Left kidney (tissue), 2 donors: ENCODE measurements around the gene EGFLAM. TPM values are rescaled to one million over a fixed set of nuclear protein-coding genes. Genes with fewer than 3 reads are reported as not detected.

Source experiments
- DNase-seq: peaks from one replicate; pipeline ENCODE4 v3.0.0-alpha.2; 2013
- polyA plus RNA-seq: library from polyadenylated mRNA; unstranded; fragments of 120-200 nt; gene quantifications from one replicate; pipeline ENCODE4 v1.2.1, GENCODE V29; 2013; ENCODE audit not compliant: insufficient read length

The EGFLAM gene
- polyA plus RNA-seq, 1 donor, result 10.6 TPM

DNA sequence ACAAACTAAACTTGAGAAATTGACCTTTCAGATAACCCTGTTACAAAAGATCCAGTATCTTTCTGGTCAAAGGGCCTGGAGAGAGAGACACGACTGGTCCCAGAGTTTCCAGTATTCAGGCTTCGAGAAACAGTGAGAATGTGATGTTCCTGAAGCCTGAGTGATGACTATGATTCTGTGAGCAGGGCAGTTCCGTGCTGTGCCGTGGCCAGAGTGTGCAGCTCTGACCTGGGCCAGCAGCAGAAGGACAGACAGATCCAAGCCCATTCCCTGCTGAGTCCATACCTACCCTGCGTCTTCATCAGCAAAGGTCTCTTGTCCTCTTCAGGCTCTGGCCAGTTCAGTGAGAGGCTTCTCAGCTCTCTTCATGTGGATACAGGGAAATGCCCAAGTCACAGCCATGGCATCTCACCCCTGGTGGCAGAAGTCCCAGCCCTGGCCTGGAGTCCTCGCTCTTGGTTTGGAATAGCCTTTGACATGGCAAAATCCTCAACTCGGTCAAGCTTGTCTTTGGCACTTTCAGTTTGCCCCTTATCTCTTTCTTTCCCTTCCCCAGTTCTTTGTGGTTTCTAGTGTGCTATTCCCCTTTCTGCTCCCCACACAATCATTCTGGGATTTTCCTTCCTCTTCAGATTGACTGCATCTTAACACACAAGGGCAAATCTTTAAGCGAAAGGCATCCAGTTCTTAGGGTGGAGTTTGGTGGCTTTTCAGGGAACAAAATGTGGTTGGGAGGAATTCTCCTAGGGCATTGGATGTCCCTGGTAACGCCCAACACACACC is 190.4 kb downstream of the EGFLAM start:
- no peak for DNase-seq

DNA sequence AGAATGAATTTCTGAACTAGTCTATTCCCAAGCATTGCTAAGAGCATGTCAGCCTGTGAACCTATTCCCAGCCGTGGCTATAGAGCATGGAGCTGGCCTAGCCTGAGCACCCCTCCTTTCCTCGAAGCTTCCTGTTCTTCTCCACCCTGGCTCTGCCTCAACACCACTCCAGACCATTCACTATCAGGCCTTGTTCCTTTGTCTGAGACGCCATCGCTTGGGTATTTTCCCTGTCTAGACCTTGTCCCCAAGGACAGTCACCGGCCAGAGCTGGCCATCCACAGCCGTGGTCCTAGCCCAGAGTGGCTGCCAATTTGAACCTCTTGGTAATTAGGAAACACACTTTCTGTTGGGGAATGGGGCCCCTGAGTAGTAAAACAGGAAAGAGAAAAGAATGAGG is 192.3 kb downstream of the EGFLAM start:
- no peak for DNase-seq

GRCh38 chr5:38451074-38451725 is 192.8 kb downstream of the EGFLAM start:
- DNase-seq, result no peak

- no peak for DNase-seq
These were observed 193.8 kb downstream of the EGFLAM start for GRCh38 chr5:38452201-38452600.

- no peak for DNase-seq
These were observed 195.1 kb downstream of the EGFLAM start for GRCh38 chr5:38453506-38453905.

GRCh38 chr5:38453921-38454320 is 195.6 kb downstream of the EGFLAM start:
- DNase-seq, result no peak

- DNase-seq, result no peak
These were observed 197.5 kb downstream of the EGFLAM start for GRCh38 chr5:38455796-38456330.

DNA sequence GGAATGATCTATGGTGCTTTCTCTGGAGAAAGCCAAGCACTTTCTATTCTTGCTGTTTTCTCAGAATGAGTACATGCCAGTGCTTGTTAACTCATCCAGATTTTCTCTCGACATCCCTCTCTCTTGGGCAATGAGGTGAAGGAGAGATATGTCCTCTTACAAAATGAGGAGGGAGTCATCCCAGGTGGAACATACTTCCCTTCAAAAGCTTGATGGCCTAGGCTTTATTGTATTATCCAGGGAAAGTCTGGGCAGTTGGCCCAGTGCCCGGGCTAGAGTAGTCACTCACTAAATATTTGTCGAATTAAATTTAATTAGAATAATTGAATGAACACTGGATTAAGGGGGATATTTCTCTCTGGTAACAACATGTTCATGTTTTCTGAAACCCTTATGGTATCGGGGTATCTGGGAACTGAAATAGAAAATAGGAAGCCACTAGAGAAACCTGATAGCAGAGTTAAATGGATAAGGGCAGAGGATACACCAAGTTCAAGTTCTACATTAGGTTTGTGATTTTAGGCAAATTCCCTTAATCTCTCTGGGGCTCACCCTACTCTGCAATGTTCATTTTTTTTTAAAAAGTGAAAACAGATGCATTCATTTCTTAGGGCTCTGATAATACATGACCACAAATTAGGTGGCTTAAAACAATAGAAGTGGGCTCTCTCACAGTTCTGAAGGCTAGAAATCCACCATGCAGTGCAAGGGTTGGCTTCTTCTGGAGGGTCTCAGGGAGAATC is 198.5 kb downstream of the EGFLAM start:
- no peak for DNase-seq

DNA sequence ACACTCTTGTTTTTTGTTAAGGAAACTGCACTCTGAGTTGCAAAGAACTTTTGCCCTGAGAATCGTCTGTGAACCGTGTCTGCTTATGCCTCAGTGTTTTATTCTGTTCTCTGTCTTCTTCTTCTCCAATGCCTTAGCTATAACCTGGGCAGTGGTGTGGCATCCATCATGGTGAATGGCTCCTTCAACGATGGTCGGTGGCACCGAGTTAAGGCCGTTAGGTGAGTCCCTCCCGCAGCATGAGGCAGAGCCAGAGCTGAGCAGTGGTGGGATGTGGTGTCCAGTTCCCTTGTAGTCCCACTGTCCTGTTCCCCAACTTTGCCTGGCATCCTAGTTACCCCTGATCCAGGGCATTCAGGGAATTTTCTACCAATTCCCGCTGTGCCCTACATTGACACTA is 199.8 kb downstream of the EGFLAM start:
- no peak for DNase-seq

GRCh38 chr5:38462976-38463633 is 204.7 kb downstream of the EGFLAM start:
- no peak for DNase-seq

DNA sequence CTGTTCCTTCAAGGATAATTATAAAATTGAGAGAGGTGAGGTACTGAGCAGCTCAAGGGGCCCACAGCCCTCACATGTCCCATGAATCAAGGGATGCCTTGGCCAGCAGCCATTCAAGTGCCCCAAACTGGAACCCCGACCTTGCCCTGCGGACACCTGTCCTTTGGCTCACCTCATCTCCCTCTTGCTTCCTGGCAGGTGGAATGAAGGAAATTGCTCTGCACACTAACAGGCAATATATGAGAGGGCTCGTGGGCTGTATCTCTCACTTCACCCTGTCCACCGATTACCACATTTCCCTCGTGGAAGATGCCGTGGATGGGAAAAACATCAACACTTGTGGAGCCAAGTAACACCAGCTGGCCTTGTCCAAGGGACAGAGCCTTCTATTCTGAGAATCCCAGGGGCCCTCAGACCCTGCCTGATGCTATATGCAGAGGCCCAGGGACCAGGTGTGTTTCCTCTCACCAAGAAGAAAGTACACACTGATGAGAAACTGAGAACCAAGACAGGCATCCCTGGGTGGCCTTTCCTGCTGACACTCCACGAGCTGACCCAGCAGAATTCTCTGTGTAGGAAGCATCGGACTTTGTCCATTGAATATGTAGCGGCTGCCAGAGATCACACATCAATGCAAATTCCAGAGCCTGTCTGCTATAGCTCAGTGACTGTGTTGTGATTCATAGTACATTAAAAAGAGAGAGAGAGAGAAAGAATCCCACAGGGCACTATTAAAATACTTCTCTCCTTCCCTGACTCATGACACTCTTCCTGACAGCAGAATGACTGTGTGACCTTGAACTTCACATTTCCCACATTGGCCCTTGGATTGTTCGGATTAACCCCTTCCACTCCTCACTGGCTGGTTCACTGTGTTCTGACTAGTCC is 205.5 kb downstream of the EGFLAM start:
- peak; percentile 56 for DNase-seq

DNA sequence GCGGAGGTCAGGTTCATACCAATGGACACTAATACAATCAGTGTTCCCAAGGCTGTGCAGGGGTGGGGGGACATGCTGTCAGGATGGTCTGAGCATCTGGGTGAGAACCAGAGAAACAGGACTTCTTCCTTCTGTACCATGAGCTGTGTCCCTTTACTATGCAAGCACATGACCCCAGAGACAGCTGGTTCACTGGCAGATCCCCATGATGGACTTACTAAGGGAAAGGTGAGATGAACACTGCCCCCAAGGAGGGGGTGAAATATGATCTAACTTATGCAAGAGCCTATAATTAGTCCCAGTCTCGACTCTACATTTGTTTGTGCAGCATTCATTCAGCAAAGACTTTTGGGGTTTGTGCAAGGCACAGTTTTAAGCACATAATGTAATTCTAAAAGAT is 206.7 kb downstream of the EGFLAM start:
- DNase-seq, result no peak

- DNase-seq, result no peak
These were observed 207.5 kb downstream of the EGFLAM start for GRCh38 chr5:38465702-38466423.

GRCh38 chr5:38466424-38467189 is 208.2 kb downstream of the EGFLAM start:
- no peak for DNase-seq

DNA sequence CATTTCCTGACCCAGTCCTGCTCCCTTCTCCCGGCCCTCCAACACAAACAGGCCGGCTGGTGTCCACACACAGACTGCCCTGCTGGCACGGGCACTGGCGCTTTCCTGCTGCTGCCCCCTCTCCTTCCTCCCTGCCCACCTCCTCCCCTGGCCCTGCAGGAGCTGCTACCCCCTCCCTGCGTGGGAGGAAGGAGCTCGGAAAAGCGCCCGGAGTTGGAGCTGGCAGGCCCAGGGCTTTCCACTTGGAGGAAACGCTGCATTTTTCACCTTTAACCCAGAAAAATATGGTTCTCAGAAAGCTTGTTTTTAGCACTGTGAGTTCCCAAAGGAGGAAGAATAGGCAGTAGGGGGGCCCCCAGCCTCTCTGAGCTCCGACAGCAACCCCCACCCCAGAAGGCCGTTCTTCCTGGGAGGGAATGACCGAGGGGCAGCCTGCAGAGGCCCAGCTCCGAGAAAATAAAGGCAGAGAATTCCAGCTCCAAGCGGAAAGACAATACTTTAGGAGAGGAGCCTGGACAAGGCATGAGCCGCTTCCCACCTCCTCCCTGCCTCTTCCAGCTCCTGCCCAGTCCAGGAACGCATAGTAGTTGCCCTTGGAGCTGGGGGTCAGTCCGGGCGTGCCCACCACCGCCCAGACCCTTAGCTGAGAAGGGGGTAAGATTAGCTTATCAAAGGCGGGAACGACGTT is 209.1 kb downstream of the EGFLAM start:
- peak; percentile 64 for DNase-seq

GRCh38 chr5:38468202-38468673 is 209.9 kb downstream of the EGFLAM start:
- DNase-seq, result no peak

- DNase-seq, result no peak
These were observed 210.8 kb downstream of the EGFLAM start for GRCh38 chr5:38468978-38469706.

- DNase-seq, result no peak
These were observed 211.4 kb downstream of the EGFLAM start for GRCh38 chr5:38469707-38470267.
